GM12875 (cell line): ENCODE results near the gene ZC3HAV1.

Experiments
- H3K4me3 ChIP-seq: one replicate; pipeline ENCODE4 v1.5.1; 2011; ENCODE audit warnings: low read depth, low read length, control low read depth
- CTCF ChIP-seq: IDR thresholded peaks from 2 replicates; pipeline ENCODE4 v1.5.1; 2011; ENCODE audit warnings: low read depth, mild to moderate bottlenecking, control low read depth, inconsistent platforms, low read length, moderate library complexity, borderline replicate concordance; ENCODE audit not compliant: insufficient read depth

Gene ZC3HAV1

DNA sequence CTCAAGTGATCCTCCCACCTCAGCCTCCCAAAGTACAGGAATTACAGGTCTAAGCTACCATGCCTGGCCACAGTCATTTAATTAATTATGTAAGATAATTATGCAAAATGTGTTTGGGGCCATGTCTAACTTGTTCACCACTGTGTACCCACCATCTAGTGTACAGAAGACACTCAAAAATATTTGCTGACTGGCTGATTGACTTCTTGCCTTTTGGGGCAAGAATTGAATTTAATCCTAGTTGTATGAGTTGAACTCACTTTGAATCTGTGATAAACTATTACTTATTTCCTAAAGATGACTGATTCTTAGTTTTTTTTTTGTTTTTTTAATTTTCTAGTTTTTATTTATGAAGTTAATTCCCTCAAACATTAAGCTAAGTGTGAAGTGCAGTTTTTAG, 57.9 kb downstream of the ZC3HAV1 start:
- no peak for TF ChIP-seq CTCF
- H3K4me3 ChIP-seq: no peak overlapping the region

DNA sequence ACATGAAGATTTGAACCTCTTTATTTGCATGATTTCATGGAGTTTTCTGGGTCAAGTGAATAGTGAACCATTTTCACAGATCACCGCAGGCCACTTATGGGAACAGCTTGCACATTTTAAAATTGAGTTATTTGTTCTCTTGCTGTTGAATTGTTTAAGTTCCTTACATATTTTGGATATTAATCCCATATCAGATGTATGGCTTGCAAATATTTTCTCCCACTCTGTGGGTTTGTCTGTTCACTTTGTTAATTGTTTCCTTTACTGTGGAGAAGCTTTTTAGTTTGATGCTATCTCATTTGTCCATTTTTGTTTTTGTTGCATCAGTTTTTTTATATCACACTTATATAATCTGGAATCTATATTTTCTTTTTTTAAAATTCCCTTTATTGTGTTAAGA, 59.6 kb downstream of the ZC3HAV1 start:
- no peak overlapping the region for H3K4me3 ChIP-seq
- no peak for TF ChIP-seq CTCF

- TF ChIP-seq CTCF: no peak
- no peak overlapping the region for H3K4me3 ChIP-seq
Measured at GRCh38 chr7:139049111-139049510, 60.4 kb downstream of the ZC3HAV1 start.

DNA sequence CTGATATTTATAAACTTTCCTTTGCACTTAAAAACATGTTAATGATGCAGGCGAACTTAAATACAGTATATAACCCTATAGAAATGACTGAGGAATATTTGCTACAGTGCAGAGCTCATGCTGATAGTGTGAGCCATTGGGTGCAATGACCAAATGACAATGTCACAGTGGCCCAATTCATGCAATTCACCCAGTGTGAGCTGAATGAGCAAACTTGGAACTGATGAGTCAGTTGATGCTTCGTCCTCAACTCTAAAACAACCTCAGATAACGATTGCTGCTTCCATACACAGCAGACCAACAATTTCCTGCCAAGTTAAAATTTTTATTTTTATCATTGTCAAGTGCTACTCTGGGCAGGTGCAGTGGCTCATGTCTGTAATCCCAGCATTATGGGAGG, 61.5 kb downstream of the ZC3HAV1 start:
- no peak overlapping the region for H3K4me3 ChIP-seq
- no peak for TF ChIP-seq CTCF

DNA sequence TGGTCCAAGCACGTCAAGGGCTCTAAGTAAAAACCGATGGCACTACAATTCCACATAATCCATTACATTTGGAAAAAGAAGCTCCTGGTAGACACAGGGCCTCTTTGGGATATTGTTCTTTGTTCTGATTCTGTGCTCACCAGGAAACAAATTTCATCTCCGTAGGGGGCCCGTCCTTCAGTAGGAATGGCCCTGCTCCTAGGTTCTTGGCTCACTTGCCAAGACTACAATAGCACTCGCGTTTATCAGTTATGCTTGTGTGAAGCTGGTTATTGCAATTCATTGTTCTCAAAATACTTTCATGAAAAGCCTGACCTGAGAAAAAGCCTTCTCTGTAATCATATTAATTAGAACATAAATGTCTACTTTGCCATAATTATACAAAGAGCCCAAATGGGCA, 63.4 kb downstream of the ZC3HAV1 start:
- no peak for TF ChIP-seq CTCF
- no peak overlapping the region for H3K4me3 ChIP-seq

DNA sequence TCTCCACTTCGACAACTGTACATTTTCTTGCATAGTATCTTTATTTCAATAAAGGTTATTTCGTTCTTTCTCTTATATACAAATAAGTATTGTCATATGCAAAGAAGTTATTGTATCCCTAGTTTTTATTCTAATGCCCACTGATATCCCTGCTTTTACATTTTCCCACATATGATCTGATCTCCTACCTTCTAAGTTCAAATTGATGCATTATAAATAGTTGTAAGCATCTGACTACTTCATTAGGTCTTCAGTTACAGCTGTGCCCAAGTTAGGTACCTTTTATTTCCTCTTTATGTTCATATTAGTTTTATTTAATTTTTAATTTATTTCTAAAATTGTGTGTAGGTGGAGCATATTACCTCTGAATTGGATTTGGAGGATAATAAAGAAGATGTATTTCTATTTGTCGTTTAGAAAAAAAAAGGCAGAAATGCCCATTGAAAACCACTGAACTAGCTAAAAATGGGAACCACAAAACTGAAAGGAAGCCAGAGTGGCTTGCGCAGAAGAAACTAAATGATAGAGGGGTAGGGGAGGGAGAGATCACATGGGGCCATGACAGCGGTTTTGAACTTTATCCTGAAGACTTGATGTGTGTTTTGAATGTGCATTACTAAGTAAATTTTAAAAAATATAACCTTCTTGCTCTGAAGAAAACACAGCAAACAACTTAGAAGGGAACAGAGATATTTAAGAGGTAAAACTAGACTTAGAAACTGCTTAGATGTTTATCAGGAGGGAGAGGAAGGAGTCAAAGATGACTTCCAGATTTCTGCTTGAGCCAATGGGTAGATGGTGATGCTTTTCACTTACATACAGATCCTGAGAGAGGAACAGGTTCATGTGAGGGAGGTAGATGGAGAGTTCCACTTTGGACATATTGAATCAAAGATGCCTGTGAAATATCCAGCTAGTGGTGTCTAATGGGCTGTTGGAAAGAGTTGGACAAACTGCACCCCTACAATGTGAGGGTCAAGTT, 64.4 kb downstream of the ZC3HAV1 start:
- H3K4me3 ChIP-seq: no peak overlapping the region
- TF ChIP-seq CTCF: no peak

DNA sequence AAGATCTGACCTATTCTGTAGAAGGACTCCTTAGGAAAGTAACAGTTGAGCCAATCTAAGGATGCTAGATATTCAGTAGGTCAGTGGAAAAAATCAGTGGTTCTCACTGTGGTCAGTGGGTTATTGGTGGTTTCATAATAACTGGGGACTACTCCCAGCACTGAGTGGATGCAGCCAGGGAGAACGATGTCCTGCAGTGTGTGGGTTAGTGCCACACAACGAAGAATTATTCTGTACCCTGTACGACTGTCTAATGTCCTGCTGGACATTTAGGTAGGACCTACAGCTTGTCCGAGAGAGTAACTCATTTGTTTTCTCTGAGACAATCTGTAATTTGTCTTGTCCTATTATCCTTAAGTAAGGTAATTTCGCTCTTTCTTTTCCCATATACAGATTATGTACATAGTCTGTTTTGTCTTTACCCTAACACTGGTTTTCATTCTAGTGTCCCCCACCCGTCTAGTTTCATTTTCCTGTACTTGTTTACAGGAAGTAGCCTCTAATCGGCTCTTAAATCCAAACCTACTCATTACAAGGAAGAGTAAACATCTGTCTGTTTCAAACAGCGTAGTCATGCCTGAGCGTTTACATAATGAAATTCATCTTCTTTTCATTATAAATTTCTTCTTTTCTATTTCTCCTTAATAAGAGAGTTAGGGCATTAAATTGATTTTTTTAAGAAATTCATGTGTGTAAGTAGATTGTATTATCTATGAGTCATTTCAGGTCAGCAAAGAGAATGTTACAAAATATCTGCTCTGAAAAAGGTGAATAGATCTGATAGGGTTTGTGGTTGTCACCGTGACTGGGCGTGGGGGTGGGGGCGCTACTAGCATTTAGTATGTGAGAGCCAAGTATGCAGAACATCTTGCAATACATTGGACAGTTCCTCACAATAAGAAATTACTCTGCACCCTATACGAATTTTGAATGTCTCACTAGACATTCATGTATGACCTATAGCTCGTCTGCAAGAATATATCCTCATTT, 65.4 kb downstream of the ZC3HAV1 start:
- TF ChIP-seq CTCF: no peak
- H3K4me3 ChIP-seq: no peak overlapping the region
